TTC549 (cell line): ENCODE results near the gene OBSCN.

Experiments used
- FAIRE-seq: peaks from 2 replicates; lab custom pipeline; 2012; peaks lifted over from hg19 to GRCh38; lab: Jason Lieb, UNC

Gene OBSCN

GRCh38 chr1:228344631-228345072 is 136.8 kb downstream of the OBSCN start:
- FAIRE-seq, result no peak

- FAIRE-seq, result no peak
Observed at GRCh38 chr1:228345201-228345930, 137.5 kb downstream of the OBSCN start.

DNA sequence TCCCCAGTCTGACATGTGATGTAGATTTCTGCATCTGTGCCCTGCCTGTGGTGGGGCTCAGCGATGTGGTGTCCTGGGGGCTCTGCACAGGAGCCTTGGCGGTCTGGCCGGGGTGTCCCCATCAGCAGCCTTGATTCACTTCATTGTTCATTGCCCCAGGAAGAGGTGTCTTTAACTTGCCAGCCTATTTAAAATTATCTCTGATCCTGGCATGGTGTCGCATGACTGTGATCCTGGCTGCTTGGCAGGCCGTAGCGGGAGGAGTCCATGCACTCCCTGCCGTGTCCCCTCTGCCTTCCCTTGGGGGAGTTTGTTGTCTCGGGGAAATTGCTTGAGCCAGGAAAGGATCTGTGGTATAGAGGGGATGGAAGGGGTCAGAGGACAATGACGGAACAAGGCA is 138.9 kb downstream of the OBSCN start:
- no peak for FAIRE-seq

DNA sequence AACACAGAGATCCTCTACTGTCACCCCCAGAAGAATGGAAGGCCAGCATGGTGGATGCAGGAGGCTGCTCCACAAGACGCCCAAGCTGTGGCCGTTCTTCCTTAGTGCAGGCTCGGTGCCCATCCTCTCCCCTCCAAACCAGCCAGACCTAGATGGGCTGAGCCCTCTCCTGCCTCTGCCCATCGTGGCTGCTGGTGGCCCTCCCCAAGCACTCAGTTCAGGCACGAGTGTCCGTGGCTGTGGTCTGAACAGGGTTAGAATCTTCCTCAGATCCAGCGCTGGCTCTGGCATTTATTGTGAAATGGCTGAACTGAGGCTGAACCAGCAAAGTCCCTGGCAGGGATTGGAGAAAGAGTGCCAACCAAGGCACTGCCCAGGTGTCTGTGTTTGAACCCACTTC is 139.3 kb downstream of the OBSCN start:
- no peak for FAIRE-seq

- FAIRE-seq, result no peak
Observed at GRCh38 chr1:228348708-228349467, 141.0 kb downstream of the OBSCN start.

DNA sequence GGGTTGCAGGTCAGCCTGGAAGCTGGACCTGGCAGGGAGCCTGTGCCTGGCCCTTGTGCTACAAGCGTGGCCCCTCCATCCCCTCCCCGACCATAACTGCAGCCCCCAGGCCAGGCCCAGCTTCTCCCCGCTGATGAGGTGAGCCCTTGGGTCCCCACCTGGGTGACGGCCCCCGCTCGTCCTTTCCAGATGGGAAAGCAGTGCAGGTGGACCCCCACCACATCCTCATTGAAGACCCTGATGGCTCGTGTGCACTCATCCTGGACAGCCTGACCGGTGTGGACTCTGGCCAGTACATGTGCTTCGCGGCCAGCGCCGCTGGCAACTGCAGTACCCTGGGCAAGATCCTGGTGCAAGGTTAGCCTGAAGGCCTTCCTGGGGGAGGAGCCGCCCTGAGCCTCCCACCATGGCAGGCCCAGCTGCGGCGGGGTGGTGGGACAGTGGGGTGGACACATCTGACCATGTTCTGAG is 141.9 kb downstream of the OBSCN start:
- FAIRE-seq, result no peak

DNA sequence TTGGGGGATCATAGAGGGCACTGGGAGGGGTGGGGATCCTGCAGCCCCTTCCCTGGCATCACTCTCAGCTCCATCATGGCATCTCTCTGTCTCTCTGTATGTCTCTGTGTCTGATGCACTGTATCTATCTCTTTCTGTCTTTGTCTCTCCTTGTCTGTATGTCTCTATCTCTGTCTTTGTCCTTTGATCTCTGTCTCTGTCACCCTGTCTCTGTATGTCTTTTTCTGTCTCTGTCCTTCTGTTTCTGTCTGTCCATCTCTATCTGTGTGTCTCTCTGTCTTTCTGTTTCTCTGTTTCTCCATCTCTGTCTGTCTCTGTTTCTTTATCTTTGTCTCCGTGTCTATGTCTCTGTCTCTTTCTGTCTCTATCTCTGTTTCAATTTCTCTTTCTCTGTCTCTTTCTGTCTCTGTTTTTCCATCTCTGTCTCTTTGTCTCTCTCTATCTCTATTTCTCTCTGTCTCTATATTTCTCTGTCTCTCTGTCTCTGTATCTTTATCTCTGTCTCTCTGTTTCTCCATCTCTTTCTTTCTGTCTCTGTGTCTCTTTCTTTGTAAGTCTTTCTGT is 142.4 kb downstream of the OBSCN start:
- FAIRE-seq, result no peak

GRCh38 chr1:228350831-228351781 is 143.3 kb downstream of the OBSCN start:
- no peak for FAIRE-seq

DNA sequence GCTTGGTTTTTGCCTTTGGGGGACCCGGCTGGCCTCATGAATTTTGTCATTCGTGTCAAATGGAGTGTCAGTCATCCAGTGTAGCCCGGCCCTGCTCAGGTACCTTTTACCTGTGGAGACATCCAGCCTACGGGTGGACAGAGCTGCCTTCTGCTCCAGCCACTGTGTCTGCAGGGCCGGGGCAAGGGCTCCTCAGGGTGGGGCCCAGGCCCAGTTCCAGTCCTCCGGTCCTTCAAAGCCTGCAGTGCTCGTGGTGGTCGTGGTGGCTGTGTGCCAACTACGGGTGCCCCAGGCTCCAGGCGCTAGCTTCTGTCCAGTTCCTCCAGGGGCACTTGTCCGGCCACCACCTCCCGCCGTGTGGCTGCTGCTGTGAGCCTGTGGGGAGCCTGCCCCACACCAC is 144.0 kb downstream of the OBSCN start:
- FAIRE-seq, result no peak

GRCh38 chr1:228352677-228353481 is 145.0 kb downstream of the OBSCN start:
- no peak for FAIRE-seq

GRCh38 chr1:228353601-228354371 is 145.9 kb downstream of the OBSCN start:
- no peak for FAIRE-seq

- no peak for FAIRE-seq
Observed at GRCh38 chr1:228354390-228355320, 146.8 kb downstream of the OBSCN start.

DNA sequence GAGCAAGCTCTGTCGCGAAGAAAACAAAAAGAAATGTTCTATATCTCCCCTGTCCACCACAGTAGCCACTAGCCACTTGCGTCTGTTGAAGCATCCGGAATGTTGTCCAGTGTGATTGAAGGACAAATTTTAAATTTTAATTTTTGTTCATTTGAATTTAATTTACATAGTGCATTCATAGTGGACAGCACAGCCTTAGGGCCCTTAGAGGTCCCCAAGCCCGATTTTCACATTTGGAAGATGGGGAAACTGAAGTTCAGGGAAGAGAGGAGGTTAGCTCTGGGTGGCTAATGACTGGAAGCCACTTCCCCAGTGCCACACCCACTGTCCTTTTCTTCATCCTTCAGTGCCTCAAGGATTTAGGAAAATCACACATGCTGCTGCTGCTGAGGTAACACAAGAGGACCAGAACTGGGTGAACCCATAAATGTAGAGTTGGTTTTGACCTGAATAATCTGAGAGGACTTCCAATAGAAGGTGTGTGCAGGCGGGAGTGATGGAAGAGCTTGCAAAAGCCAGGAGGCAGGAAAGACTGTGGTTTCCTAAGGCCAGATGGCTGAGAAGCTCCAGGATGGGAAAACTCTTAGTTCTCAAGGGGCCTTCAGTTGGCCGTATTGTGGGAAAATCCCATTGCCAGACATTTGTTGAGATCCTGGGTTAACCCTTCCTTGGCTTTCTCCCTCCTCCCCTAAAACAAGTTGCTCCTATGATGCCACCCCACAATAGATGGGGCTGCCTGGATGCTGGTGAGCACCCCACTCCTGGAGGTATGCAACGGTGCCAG is 149.2 kb downstream of the OBSCN start:
- no peak for FAIRE-seq

DNA sequence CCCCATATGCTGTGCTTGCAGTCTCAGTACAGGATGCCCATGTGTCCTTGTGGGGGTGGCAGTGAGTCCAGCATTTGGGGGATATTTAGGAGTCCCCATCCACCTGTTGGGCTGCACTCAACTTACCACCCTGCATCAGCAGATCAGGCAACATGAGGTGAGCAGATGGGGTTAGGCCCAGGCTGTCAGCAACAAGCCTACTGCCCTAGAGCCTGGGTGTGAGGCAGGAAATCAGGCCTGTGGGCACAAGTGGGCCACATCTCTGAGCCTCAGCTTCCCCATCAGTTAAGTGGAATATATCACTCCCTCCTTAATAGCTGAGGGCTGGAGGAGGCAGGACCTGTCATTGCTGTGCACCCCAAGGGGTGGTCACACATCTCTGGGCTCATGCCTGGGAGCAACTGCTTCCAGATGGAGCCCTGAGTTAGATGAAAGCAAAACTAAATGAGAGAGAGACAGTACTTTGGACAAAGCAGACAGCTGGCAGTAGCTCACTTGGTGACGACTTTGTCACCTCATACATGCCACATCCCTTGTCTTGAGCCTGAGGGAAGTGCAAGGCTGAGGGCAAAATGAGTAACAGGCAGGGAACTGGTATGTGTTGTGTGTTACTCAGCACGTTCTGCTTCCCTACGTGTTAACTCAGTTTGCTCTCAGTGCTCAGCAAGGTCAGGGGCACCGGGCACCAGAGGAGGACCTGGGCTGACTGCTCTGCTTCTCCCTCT is 150.4 kb downstream of the OBSCN start:
- FAIRE-seq, result no peak

- no peak for FAIRE-seq
Observed at GRCh38 chr1:228358764-228359612, 151.1 kb downstream of the OBSCN start.

GRCh38 chr1:228359613-228360532 is 152.0 kb downstream of the OBSCN start:
- FAIRE-seq, result no peak
